Adrenal gland (tissue), 5 donors: Measurements from ENCODE around the gene CCNK.

Experiments used
- CTCF ChIP-seq, 6 experiments: fragments of 450-650 bp in 4 of 6; fragments of 200-600 bp in 2 of 6; sonication (generic) in 1 of 6; IDR thresholded peaks; 1 replicate in 5 of 6; 2 replicates in 1 of 6; pipeline versions ENCODE4 v1.5.1 to v1.8.0; 2016 to 2021; ENCODE audit warnings: antibody characterized with exemption in 6 of 6, mild to moderate bottlenecking in 2 of 6, moderate library complexity in 1 of 6
- POLR2A ChIP-seq, 2 donors: fragments of 450-650 bp; IDR thresholded peaks; one replicate each; pipeline ENCODE4 v1.6.1; 2017; ENCODE audit warnings: antibody characterized with exemption in 2 of 2, mild to moderate bottlenecking in 2 of 2, moderate library complexity in 1 of 2
- donor health status: DM: no; HTN: no; CAD: no.

DNA sequence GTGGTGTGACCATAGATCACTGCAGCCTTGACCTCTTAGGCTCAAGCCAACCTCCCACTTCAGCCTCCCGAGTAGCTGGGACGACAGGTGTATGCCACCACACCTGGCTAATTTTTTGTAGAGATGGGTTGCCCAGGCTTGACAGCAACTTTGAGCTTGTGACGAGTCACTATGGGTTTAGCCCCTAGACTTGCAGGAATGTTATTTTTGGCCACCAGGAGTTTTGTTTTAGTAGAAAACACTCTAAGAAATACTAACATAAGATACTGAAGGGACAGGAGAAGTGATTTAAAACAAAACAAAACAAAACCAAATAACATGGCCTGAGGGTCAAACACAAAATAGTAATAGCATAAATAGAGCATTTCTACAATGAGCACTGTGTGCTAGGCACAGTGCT is 27.0 kb upstream of the CCNK start:
- TF ChIP-seq POLR2A (IDR thresholded peaks at IDR 0.05) (no peak), CTCF (IDR thresholded peaks at IDR 0.05) (no peak)
